ENCODE measurements around the gene GABARAPL2.
"Not testable (repeated sequence)": the region's sequence is repeated elsewhere in the genome, so short reads cannot be mapped to it uniquely, and the experiment has no call there.

GABARAPL2 gene

DNA sequence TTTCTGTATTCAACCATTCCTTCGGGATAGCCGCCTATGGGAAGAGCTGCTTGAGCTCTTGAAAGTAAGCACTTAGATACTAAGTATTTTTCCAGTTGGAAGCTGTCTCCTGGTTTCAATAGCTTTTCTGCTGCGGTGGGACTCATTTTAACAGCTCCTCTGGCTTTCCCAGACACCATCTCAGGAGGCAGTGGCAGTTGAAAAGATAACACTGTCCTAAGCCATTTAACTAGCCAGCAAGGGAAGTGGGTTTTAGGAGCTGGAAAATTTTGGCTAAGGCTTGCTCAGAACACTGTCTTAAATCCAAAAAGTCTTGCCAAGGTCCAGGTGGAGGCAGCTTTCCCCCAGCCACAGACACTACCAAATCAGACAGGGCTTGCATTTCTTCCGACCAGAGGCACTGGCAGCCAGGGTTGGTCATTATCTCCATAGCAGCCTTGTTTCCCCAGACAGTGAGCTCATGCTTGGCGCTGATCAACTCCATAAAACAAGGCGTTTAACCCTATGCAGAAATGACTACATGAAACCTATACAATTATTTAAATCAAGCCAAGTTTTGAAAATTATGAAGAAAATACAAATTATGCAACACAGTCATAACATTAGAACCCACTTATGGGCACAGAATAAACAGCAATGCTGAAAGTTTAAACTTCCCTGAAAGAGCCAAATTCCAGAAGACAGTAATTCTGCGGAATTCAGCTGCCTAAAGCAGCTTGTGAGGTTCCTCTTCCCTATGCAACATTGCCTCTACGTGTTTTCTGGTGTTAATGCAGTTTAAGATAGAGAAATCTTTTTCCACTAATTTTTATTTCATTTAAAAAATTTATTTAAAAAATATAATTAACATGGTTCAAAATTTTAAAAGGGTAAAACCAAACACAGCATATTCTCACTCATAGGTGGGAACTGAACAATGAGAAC lies 25.0 kb downstream of the GABARAPL2 start:
- H3K27me3 Mint-ChIP-seq, result no peaks in the 10 kb centered on the region
- DNase-seq, result no peak
- peaks cover 9% of the 10 kb centered on the region for H3K36me3 Mint-ChIP-seq
- H3K9me3 Mint-ChIP-seq, result no peaks in the 10 kb centered on the region
- CTCF ChIA-PET, result interaction anchor here (1.0 kb wide), 1 partner anchor 60 kb away, joined by 3 read pairs; no protein-coding TSS in a partner anchor
- no peak overlapping the region for H3K4me3 Mint-ChIP-seq
- H3K4me1 Mint-ChIP-seq, result peaks cover 17% of the 10 kb centered on the region
- no peak overlapping the region for H3K27ac Mint-ChIP-seq

GRCh38 chr16:75591927-75592326 lies 25.7 kb downstream of the GABARAPL2 start:
- H3K36me3 Mint-ChIP-seq, result peaks cover 12% of the 10 kb centered on the region
- DNase-seq, H3K9me3 Mint-ChIP-seq, H3K4me3 Mint-ChIP-seq, H3K27me3 Mint-ChIP-seq, H3K27ac Mint-ChIP-seq: not testable (repeated sequence)
- CTCF ChIA-PET, result interaction anchor here (0.6 to 1.0 kb wide), 2 partner anchors 14 to 59 kb away, joined by 3 read pairs; no protein-coding TSS in a partner anchor
- H3K4me1 Mint-ChIP-seq, result peaks cover 17% of the 10 kb centered on the region

DNA sequence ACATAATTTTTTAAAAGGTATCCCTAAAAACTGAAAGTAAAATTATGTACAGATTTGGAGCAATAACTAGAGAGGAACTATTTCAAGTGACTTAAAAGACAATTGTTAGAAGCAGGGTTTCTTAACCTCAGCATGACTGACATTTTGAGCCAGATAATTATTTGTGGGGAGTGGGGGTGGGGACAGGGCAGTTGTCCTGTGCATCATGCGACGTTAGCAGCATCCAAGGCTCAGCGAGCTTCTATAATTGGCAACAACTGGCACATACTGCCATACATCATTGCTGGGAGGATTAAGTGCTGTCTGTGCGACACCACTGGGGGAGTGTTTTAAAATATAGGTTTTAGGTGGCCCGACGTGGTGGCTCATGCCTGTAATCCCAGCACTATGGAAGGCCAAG lies 27.1 kb downstream of the GABARAPL2 start:
- Mint-ChIP-seq H3K4me3 (no peak overlapping the region), H3K27ac (no peak overlapping the region), H3K36me3 (peaks cover 18% of the 10 kb centered on the region), H3K9me3 (no peaks in the 10 kb centered on the region), H3K27me3 (no peaks in the 10 kb centered on the region), H3K4me1 (peaks cover 17% of the 10 kb centered on the region)
- CTCF ChIA-PET, result interaction anchor here (0.7 to 1.4 kb wide), 2 partner anchors 29 to 43 kb away, joined by 3 to 5 read pairs; no protein-coding TSS in a partner anchor
- DNase-seq, result no peak

- H3K4me3 Mint-ChIP-seq, result no peak overlapping the region
- H3K27ac Mint-ChIP-seq, result peak overlapping the region; percentile 75
Observed at GRCh38 chr16:75593825-75594820, 27.9 kb downstream of the GABARAPL2 start.

DNA sequence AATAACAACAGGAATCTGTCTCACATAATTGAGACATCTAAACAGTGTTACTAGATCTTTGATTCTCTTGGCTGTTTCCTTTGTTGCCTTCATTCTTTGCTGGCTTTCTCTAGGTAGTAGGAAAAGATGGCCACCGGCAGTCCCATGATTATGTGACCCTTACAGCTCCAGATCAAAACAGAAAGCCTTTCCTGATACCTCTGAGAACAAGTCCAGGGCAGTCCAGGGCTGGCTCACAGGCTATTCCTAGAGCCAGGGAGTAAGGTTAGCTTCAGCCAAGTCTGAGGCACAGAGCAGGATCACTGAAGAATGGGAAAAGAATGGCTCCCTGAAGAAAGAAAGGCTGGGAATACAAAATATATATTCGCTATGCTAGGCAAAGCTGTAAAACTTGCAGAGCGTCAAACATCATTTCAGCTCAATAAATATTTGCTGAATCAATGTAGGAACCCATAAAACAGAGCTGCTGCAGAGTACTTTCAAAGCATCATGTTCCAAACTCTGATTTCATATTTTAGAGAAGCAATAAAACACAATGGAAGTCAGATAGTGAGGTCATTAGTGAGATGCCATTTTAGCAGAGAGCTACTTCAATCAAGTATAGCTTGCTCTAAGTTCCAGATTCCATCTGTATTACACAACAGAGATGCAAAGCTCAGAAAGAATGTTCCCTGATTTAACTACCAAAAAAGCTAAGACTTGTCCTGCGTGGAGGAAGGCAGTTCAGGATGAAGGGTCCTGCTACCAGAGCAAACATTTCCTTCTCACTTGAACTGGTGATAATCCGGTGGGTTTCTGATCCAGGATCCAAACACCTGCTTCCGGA lies 33.5 kb downstream of the GABARAPL2 start:
- Mint-ChIP-seq H3K27ac (no peak overlapping the region), H3K36me3 (peaks cover 51% of the 10 kb centered on the region), H3K9me3 (peaks cover 10% of the 10 kb centered on the region), H3K27me3 (no peaks in the 10 kb centered on the region), H3K4me1 (peaks cover 4% of the 10 kb centered on the region), H3K4me3 (no peak overlapping the region)
- CTCF ChIA-PET, result no interaction called here
- no peak for DNase-seq

More at GRCh38 chr16:75593825-75594820, 27.9 kb downstream of the GABARAPL2 start:
- peaks cover 17% of the 10 kb centered on the region for H3K4me1 Mint-ChIP-seq
- peaks cover 20% of the 10 kb centered on the region for H3K36me3 Mint-ChIP-seq
- CTCF ChIA-PET, result interaction anchor here (0.7 to 1.4 kb wide), 2 partner anchors 28 to 43 kb away, joined by 3 to 5 read pairs; no protein-coding TSS in a partner anchor
- DNase-seq, result no peak
- no peaks in the 10 kb centered on the region for H3K9me3 Mint-ChIP-seq
- H3K27me3 Mint-ChIP-seq, result no peaks in the 10 kb centered on the region

DNA sequence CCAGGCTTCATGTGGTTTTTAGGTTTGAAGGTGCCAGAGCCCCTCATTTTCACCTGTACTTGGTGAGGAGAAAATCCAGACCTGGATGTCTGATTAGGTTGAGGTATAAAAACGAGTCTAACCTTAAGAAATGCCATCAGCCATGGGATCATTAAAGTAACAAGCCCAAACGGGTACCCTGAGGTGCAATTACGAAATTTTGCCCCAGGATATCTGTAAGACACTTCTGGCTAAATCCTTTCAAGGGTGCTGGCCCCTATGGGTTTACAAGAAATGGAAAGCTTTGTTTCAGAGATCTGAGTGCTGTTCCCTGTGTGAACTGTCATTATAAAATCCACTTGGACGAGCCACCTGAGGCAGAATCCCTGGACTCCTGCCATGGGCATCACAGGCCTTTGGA lies 37.1 kb downstream of the GABARAPL2 start:
- no peak overlapping the region for H3K27ac Mint-ChIP-seq
- CTCF ChIA-PET, result no interaction called here

DNA sequence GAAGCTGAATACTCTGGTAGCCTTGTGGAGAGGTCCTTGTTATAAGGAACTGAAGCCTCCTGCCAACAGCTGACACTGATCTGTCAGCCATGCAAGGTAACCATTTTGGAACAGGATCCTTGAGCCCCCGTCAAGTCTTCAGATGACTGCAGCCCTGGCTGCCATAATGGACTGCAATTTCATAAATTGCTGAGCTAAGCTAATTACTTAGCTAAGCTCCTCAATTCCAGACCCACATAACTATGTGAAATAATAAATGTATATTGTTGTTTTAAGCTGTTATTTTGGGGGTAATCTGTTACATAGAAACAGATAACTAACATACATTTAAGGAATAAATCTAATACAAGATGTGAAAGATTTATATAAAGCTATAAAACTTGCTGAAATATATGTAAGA lies 40.3 kb downstream of the GABARAPL2 start:
- peaks cover 37% of the 10 kb centered on the region for H3K36me3 Mint-ChIP-seq

More for the DNA sequence above, 37.1 kb downstream of the GABARAPL2 start:
- H3K4me1 Mint-ChIP-seq, result no peaks in the 10 kb centered on the region
- DNase-seq, result no peak
- H3K27me3 Mint-ChIP-seq, result no peaks in the 10 kb centered on the region
- H3K4me3 Mint-ChIP-seq, result no peak overlapping the region
- H3K9me3 Mint-ChIP-seq, result peaks cover 10% of the 10 kb centered on the region
- H3K36me3 Mint-ChIP-seq, result peaks cover 48% of the 10 kb centered on the region

DNA sequence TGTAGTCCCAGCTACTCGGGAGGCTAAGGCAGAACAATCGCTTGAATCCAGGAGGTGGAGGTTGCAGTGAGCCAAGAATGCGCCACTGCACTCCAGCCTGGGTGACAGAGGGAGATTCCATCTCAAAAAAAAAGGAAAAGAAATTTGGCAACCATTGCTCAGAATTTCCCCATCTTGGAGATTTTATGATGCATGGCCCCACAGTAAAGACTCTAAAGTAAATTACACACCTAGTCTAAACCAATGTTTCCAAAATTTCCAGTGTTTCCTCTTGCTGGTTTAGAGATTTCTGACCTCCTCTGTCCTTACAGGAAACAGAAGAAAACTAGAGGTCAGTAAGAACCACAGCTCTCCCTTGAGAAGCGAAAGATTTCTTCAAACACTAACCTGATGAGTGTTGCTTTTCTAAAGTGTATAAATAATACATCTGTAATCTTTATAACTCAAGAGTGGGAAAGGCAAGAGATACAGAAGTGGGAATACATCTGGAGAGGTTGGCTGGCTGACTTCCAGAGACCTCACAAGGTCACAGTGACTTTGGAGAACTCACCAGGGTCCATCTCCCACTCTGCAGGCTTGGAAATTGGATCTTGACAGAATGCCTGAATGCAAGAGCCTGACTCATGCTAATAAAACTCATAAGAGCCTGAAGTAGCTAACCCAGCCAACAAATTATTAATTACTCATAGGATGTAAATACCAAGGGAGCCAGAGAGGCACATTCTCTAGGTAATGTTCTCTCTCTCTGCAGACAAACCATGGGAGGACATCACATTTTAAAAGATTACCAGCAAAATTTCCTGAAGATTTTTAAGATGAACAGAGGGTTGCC lies 48.1 kb downstream of the GABARAPL2 start:
- no peak for DNase-seq
- Mint-ChIP-seq H3K9me3 (no peaks in the 10 kb centered on the region), H3K36me3 (peaks cover 50% of the 10 kb centered on the region), H3K27me3 (no peaks in the 10 kb centered on the region), H3K4me1 (peaks cover 24% of the 10 kb centered on the region), H3K27ac (no peak overlapping the region), H3K4me3 (no peak overlapping the region)
- CTCF ChIA-PET, result no interaction called here

More for the DNA sequence above, 40.3 kb downstream of the GABARAPL2 start:
- no peaks in the 10 kb centered on the region for H3K4me1 Mint-ChIP-seq
- CTCF ChIA-PET, result interaction anchor here (0.6 kb wide), 1 partner anchor 14 kb away, joined by 3 read pairs; no protein-coding TSS in a partner anchor
- no peak overlapping the region for H3K4me3 Mint-ChIP-seq
- no peak for DNase-seq
- H3K9me3 Mint-ChIP-seq, result peaks cover 10% of the 10 kb centered on the region
- no peak overlapping the region for H3K27ac Mint-ChIP-seq
- no peaks in the 10 kb centered on the region for H3K27me3 Mint-ChIP-seq

GRCh38 chr16:75615619-75616018 lies 49.4 kb downstream of the GABARAPL2 start:
- CTCF ChIA-PET, result no interaction called here
- H3K27me3 Mint-ChIP-seq, result no peaks in the 10 kb centered on the region

GRCh38 chr16:75616521-75617010 lies 50.4 kb downstream of the GABARAPL2 start:
- H3K27me3 Mint-ChIP-seq, result no peaks in the 10 kb centered on the region

More at GRCh38 chr16:75615619-75616018, 49.4 kb downstream of the GABARAPL2 start:
- H3K9me3 Mint-ChIP-seq, result no peaks in the 10 kb centered on the region
- peaks cover 30% of the 10 kb centered on the region for H3K4me1 Mint-ChIP-seq
- peaks cover 56% of the 10 kb centered on the region for H3K36me3 Mint-ChIP-seq
- DNase-seq, result no peak
- peak overlapping the region; percentile 92 for H3K27ac Mint-ChIP-seq
- H3K4me3 Mint-ChIP-seq, result no peak overlapping the region

DNA sequence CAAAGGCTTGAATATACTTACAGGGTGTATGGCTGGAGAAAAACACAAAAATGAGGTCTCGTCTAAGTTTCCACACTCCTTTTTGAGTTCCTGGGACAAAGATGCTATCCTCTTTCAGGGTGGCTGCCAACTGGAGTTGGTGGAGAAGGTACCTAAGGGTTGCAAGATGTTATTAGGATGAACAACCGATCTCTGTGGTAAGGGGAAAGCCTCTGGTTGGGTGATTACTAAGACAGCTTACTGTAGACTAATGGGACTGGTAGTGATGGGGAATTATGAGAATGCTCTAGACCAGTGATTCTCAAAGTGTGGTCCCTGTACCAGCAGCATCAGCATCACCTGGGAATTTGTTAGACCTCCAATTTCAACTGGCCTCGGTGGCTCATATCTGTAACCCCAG lies 50.9 kb downstream of the GABARAPL2 start:
- CTCF ChIA-PET, result no interaction called here
- H3K4me3 Mint-ChIP-seq, result no peak overlapping the region
- H3K27ac Mint-ChIP-seq, result peak overlapping the region; percentile 92
- peaks cover 45% of the 10 kb centered on the region for H3K4me1 Mint-ChIP-seq
- H3K27me3 Mint-ChIP-seq, result no peaks in the 10 kb centered on the region
- no peak for DNase-seq
- H3K9me3 Mint-ChIP-seq, result no peaks in the 10 kb centered on the region
- H3K36me3 Mint-ChIP-seq, result peaks cover 55% of the 10 kb centered on the region

More at GRCh38 chr16:75616521-75617010, 50.4 kb downstream of the GABARAPL2 start:
- Mint-ChIP-seq H3K36me3 (peaks cover 56% of the 10 kb centered on the region), H3K27ac (peak overlapping the region; percentile 92), H3K9me3 (no peaks in the 10 kb centered on the region), H3K4me3 (peak overlapping the region; percentile 10), H3K4me1 (peaks cover 39% of the 10 kb centered on the region)
- CTCF ChIA-PET, result no interaction called here
- DNase-seq, result no peak

GRCh38 chr16:75618780-75619179 lies 52.6 kb downstream of the GABARAPL2 start:
- Mint-ChIP-seq H3K4me1 (peaks cover 53% of the 10 kb centered on the region), H3K4me3 (no peak overlapping the region), H3K36me3 (peaks cover 43% of the 10 kb centered on the region), H3K9me3 (no peaks in the 10 kb centered on the region), H3K27ac (no peak overlapping the region), H3K27me3 (no peaks in the 10 kb centered on the region)
- CTCF ChIA-PET, result interaction anchor here (1.4 kb wide), 1 partner anchor 9 kb away, joined by 3 read pairs; no protein-coding TSS in a partner anchor
- no peak for DNase-seq

All from activated naive CD4-positive, alpha-beta T cell treated with anti-CD3 and anti-CD28 coated beads, Interleukin-2, amount 10 ng/mL, durations not matched to agents 7 days and 5 days (primary cell).